HG03139 (cell line): ENCODE data around the gene DLEC1.
A peak's percentile ranks its signal among the peaks of the same experiment; 100 is the strongest.
"Not testable (repeated sequence)": the region's sequence is repeated elsewhere in the genome, so short reads cannot be mapped to it uniquely, and the experiment has no call there.

Source experiments
- ATAC-seq: cut with Tn5 transposase; IDR thresholded peaks from one replicate; pipeline ENCODE4 v1.9.1; 2021; ENCODE audit not compliant: unreplicated experiment

Gene DLEC1

DNA sequence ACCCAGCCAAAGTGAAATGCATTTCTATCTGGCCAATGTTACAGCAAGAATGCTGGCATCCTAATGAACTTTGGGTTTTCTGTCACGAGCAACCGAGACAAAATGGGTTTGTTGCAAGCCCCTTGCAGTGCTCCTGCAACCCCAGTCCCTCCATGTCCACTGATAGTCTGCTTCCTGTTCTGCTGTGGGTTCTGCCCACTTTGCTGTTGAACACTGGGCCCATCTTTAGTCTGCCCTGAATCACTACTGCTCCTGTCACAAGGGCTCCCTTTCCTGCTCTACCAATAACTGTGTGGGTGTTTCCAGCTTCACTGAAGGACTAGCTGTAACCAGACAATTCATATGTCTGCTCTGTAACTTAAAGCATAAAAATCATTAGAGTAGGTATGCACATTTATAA, 113.6 kb downstream of the DLEC1 start:
- no peak for ATAC-seq

DNA sequence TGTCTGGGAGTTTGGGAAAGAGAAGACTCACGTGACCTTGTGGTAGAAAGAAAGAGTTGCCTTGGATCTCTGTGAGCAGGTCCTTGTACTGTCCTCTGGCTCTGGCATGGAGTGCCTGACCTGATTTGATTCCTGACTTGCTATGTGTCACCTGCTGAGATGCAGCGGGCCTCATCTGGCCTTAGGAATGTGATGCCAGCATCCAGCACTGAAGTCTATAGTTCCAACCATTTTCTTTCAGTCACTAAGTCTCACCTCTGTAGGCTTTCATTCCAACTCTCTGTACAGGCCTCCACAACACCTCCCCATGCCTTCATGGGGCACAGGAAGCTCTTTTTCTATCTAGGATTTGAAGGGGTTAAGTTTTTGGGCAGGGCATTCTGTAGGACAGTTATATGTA, 114.2 kb downstream of the DLEC1 start:
- ATAC-seq, result no peak

DNA sequence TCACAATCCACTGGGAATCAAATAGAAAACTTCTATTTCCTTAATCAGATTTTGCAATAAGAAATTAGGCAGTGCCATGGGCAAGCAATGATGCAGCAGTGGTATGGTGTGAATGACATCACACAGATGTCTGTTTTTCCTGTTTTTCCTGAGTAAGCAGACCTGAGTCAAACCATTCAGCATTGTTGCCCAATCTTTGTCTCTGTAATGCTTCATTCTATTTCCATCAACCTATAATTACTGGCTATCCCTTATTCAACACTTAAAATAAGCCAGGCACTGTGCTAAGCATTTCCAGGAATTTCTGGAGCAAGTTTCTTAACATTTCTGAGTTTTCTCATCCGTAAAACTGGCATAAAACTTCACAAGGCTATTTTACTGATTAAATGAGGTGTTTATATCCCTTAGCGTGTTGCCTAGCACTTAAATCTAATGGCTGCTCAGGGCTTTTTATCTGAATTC, 115.1 kb downstream of the DLEC1 start:
- ATAC-seq, result no peak

DNA sequence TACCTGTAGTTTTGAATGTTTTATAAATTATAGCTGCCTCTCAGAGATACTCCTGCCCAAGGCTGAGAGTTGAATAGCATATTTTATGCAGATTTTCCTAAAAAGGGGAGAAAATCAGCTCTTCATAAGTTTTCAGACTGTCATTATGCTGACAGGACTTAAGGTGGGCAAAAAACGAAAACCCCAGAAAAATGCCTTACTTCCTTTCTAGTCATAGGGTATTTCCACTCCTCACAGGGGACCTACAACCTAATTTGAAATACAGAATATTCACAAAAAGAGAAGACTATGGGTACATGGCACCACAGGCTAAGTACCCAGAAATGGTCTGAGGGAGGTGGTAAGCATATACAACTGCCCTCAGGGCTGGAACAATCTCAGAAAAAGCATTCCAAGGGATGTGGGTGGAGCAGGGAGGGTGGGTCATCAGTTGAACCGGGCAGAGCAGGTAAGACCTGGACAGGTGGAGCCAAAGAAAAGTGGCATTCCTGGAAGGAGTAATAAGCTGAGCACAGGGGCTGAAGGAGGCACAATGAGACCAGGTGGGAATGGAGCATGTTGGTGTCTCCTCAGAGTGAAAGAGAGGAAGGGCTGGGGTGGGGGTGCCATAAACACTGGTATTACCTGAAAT, 115.7 kb downstream of the DLEC1 start:
- ATAC-seq, result no peak

DNA sequence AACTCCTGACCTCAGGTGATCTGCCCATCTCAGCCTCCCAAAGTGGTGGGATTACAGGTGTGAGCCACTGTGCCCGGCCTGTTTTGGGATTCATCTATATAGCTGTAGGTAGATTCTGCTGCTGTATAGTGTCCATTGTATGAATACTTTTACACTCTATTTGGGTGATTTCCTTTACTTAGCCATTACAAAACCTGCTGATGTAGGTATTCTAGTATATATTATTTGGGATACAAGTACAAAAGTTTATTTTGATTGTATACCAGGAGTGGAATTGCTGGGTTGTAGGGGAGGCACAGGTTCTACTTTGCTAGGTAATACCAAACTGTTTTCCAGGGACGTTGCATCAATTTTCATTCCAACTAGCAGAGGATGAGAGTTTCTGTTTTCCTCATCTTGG, 116.8 kb downstream of the DLEC1 start:
- ATAC-seq, result no peak

DNA sequence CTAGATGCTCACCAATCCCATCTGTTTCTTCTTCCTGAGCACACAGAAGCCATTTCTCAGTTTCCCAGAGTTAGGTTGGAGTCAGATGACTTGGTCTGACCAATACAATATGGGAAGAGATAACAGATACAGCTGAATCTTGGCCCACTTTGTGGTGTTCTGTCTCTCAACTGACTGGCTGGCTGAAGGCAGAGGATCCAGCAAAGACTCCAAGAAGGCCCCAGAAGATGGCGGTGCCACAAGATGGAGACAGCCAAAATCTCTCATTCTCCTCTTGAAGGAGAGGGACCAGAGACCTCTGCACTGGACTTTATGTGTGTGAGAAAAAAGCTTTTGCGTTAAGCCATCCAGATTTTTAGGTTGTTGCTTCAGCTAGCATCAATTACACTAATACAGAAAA, 118.1 kb downstream of the DLEC1 start:
- no peak for ATAC-seq

DNA sequence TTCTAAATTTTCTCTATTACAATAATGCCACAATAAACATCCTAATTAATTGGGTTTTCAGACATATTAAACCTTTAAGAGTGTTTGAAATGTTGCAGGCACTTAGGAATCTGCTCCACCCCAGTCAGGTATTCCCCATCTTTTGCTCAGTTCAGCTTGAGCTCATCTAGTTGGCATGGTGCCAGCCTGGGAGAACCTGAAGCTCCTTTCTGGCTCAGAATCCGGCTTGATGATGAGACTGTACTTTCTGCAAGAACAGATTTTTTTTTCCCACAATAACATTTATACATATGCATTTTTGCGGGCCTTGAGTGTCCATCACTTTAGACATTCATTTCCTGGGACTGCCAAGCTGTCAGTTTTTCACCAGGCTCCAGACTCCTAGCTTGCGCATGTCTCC, 118.6 kb downstream of the DLEC1 start:
- no peak for ATAC-seq

DNA sequence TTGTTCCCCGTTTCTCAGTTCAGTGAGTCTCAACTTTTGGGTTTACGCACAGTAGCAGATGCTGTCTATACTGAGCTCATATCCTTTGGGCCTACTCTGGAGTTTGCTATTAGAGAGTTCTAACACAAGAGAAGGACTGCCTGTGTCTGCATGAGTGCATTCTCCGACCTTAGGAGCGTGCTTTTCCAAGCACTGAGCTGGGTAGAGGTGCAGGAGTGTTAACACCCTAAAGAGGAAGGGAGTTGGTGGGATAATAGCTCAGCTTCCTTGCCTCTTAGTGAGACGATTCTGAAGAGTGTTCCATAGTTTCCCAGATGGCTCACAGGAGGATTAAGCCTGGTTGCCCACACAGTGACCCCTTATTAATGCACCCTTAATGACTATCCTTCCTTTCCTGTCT, 119.5 kb downstream of the DLEC1 start:
- ATAC-seq, result no peak

DNA sequence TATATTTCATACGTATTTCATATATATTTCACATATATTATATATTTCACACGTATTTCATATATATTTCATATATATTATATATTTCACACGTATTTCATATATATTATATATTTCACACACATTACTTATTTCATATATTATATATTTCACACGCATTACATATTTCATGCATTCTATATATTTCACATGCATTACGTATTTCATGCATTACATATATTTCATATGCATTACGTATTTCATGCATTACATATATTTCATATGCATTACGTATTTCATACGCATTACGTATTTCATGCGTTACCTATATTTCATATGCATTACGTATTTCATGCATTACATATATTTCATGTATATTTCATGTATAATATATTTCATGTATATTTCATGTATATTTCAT, 121.7 kb downstream of the DLEC1 start:
- ATAC-seq, result not testable (repeated sequence)

DNA sequence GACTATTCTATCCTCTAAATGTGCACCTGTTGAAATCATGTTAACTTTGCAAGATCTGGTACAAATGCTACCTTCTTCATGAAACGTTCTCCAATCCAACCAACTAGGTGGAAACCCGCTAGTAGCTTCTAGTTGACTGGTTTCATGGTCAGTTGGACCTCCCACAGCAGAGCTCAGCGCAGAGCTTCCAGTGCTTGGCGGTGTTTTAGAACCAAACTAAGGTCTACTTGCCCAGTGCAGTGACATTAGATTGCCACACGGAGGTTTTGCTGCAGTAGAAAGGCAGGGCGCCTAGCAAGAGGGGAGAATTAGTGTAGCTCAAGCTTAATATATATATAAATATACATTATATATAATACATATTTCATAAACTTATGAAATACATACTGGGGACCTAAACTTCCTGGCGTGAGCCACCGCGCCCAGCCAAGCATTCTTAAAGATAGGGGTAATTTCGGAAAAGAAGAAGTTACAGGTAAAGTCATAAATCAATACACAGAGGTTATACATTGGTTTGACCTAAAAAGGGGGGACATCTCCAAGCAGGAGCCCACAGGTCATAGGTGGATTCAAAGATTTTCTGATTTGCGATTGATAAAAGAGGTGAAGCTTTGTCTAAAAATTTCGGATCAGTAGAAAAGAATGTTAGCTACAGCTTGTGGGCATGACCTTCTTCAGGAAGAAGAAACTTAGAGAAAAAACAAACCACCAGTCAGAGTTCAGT, 124.3 kb downstream of the DLEC1 start:
- ATAC-seq, result no peak

DNA sequence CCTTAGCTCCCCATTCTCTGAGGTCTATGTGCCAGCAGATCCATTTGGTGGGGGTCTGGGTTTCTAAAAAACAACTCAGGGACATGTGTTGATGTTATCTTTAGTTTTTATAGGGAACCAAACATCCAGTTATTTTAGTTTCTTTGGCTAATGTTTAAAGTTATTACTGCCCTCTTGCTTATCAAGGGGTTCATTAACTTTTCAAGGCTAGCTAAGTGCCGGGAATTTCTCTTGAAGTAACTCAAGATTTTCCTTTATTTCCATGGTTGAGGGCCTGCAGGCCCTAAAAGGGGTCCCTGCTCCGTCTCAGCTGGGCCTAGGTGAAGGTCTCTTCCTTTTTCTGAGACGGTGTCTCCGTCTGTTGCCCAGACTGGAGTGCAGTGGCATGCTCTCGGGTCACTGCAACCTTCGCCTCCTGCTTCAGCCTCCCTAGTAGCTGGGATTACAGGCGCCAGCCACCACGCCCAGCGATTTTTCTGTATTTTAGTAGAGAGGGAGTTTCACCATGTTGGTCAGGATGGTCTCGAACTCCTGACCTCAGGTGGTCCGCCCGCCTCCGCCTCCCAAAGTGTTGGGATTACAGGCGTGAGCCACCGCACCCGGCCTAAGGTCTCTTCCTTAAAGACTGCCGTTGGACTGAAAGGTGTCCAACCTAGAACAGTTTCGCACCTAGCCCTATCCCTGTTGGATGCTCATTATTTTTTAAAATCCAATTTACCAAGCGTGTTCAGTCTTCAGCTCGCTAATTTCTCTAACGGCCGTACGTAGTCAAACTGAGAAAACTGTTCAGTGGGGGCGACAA, 125.0 kb downstream of the DLEC1 start:
- ATAC-seq, result no peak

DNA sequence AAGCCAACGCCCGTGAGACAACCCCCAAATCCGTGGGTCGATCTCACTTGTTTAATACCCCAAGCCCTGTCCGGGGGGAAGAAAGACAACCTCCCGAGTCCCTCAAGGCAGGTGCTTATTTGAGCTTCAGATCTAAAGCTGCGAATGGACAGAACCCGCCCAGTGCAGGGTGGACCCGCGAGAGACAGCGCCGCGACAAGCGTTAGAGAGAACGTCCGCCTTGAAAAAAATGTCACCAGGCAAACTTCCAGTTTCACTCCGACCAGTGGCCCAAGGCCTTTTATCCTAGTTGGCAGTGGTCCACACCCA, 125.6 kb downstream of the DLEC1 start:
- ATAC-seq, result no peak

DNA sequence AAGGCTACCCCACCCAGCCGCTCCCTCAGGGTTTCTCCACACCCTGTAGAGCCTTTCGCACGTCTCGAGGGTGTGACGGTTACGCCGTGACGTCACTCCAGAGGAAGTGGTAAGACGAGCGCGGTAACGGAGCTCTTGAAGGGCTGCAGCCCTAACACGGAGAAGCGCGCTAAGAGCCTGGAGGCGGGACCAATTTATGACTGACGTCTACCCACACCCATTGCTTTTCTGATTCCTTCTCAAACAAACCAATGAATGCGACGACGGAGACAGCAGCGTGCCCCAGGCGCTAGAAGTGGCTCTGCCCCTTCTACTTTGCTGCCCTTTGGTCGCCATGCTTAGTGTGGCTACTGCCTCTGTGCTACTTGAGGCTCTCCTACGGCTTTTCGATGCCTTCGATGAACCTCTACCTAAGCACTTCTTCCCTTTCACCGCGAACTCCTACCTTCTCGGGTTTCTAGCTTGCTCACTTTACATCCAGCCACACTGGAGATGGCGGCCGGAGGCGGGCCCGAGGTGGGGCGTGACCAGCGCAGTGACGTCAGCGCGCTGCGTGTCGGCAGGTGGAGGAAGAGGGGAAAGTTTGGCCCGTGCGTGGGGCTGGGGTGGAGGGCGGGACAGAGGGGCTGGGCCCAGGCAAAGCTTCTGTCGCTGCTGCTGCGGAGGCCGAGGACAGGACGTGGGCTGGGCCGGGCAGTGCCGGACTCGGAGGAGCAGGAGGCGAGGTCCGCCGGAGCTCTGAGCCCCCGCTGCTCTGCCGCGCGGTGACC, 126.1 kb downstream of the DLEC1 start, which contains the start of gene OXSR1:
Gene OXSR1 (plus strand): TSS at position 586 of the 770 bp plus-strand sequence. CDS start 340 bp downstream, outside the sequence.
- peak; percentile 88 for ATAC-seq

DNA sequence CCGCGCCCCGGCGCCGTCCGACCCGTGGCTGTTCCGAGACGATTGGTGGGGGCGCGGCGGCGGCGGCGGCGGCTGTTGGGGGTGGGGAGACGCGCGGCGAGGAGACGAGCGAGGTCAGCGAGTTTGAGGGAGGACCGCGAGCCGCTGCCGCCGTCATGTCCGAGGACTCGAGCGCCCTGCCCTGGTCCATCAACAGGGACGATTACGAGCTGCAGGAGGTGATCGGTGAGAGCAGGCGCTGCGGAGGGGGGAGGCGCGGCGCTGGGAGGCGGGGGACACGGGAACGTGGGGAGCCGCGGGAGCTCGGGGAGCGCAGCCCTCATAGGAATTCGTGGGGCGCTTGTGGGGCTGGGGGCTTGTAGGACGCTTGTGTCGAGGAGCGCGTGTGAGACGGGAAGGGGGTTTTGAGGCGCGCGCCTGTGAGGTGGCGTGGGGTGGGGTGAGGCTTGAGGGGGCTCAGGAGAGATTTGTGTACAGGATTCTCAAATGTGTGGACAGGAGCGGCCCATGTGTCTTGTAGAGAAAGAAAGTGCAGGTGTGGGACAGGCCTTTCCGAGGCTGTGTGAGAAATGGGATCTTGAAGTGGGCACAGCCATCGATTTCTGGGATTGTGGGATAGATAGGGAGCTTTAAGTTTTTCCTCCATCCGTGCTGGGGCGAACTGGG, 126.8 kb downstream of the DLEC1 start:
- no peak for ATAC-seq

DNA sequence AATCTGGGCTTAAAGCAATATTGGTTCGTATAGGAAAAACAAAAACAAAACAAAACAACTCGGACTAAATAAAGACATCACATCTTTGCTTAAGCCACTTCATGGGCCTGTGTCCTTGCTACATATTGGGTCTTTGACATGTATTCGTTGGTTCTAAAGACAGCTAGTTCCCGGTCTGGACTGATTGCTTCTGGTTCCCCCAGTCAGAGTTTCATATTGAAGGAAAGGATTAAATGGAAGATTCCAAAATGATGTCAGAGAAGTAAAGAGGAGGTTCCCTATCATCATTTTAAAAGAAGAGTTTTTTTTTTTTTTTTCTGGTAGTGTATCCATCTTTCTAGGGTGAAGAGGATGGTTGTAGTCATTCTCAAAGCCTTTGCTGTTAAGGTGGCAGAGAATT, 128.6 kb downstream of the DLEC1 start:
- no peak for ATAC-seq

DNA sequence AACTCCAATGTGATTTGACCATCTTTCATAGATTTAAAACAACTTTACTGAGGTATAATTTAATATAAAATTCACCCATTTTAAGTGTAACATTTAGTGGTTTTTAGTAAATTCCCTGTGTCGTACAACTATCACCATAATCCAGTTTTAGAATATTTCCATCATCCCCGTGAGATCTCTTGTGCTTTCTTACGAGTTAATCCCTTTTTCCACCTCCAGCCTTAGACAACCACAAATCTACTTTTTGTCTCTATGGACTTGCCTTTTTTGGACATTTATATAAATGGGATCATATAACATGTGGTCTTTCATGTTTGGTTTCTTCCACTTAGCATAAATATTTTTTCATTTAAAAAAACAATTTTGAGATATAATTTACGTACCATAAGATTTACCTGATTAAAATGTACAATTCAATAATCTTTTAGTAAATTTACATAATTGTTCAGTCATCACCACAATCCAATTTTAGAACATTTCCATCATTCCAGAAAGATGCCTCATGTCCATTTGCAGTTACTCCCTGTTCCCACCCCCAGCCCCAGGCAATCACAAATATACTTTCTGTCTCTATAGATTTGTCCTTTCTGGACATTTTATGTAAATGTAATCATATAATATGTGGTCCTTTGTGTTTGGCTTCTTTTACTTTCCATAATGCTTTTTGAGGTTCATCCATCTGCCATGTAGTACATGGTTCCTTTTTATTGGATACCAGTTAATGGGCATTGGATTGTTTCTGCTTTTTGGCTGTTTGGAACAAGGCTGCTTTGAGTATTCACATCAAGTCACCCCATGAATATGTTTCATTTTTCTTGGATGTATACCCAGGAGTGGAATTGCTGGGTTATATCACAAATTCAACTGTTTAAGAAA, 129.4 kb downstream of the DLEC1 start:
- ATAC-seq, result no peak

DNA sequence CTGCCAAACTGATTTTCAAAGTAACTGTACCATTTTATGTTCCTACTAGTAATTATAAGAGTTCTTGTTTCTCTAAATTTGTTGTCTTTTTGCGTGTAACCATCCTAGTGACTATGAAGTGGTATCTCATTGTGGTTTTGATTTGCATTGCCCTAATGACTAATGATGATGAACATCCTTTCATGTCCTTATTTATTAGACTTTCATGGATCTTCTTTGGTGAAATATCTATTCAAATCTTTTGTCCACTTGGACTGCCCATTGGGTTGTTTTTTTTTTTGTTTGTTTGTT, 130.0 kb downstream of the DLEC1 start:
- no peak for ATAC-seq

DNA sequence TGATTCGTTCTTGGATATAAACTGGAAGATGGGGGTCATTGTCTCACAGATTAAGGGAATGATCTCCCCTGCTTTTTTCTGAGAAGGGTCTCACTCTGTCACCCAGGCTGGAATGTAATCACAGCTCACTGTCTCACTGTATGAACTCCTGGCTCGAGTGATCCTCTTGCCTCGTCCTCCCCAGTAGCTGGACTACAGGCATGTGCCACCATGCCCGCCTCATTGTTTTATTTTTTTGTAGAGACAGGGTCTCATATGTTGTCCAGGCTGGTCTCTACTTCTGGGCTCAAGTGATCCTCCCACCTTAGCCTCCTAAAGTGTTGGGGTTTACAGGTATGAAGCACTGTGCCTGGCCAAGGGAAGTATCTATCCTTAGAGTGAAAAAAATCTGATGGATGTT, 131.7 kb downstream of the DLEC1 start:
- no peak for ATAC-seq

DNA sequence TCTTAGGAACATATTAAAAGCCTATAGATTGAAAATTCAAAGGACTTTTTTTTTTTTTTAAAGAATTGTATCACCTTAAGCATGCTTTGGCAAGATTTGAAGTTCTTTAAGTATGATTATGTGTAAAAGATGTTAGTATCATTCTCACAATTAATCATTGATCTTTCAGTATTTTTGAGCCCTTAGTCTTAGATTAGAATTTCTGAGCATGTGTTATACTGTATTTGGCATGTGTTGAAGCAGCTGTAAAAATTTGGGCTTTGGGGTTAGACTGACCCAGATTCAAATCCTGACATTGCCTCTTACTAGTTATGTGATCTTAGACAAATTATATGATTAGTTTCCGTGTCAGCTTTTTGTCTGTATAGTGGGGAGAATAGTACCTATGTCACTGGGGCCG, 132.6 kb downstream of the DLEC1 start:
- ATAC-seq, result no peak
